ENCODE results near the gene GCK.
A peak's percentile ranks its signal among the peaks of the same experiment; 100 is the strongest.

Gene GCK

DNA sequence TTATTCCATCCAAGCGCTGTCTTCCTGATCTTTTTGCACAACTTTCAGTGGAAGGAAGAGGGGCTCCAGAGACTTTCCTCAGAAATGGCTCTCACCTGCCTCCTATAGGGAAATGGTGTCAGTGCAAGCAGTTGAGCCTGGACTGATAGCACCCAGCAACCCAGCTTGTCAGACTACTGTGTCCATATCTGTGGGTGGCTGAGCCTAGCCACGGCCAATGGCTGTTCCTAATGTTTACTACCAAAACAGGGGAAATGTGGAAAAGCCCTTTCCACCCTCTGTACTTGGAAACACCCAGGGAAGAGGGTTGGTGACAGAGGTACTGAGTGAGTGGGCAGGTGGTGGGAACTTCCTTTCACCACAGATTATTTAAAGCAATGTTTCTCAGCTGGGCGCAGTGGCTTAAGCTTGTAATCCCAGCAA, 7.2 kb upstream of the GCK start:
- Mint-ChIP-seq H3K27ac (no peak overlapping the region), H3K4me3 (no peak overlapping the region), H3K9me3 (peaks cover 0 to 8% of the 10 kb centered on the region in 2 donors), H3K27me3 (peaks cover 15% of the 10 kb centered on the region), H3K4me1 (peaks cover 27% of the 10 kb centered on the region)
- ATAC-seq (no peak), DNase-seq (peak; percentile 36 to 37)

DNA sequence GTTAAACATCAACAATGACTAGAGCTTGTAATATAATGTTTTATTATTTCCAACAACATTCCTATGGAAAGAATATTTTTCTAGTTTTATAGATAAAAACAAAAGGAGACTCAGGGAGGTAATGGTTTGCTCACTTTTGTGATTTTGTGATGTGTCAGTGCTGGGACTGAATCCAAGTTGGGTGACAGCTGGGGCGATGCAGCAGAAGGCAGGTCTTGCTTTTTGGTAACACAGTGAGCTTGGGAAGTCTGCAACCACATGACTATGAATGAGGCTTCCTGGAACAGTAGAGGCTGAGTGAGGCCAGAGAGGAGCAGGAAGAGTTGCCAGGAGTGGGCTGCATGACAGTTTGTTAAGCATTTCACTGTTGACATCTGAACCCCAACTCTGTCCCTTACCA, 6.7 kb upstream of the GCK start:
- Mint-ChIP-seq H3K4me1 (peaks cover 27% of the 10 kb centered on the region), H3K4me3 (no peak overlapping the region), H3K9me3 (peaks cover 0 to 8% of the 10 kb centered on the region in 2 donors), H3K27me3 (peaks cover 15% of the 10 kb centered on the region), H3K27ac (peak overlapping the region in 1 of 2 donors; percentile 41)
- DNase-seq (no peak), ATAC-seq (no peak)

- Mint-ChIP-seq H3K4me3 (peak overlapping the region in 1 of 2 donors; percentile 35), H3K4me1 (peaks cover 22% of the 10 kb centered on the region), H3K9me3 (peaks cover 0 to 8% of the 10 kb centered on the region in 2 donors), H3K27me3 (peaks cover 15% of the 10 kb centered on the region), H3K27ac (no peak overlapping the region)
- no peak for DNase-seq
- no peak for ATAC-seq
Measured at GRCh38 chr7:44194562-44195145, 5.4 kb upstream of the GCK start.

GRCh38 chr7:44194069-44194468, 4.8 kb upstream of the GCK start:
- Mint-ChIP-seq H3K27me3 (peaks cover 15% of the 10 kb centered on the region), H3K27ac (peak overlapping the region in 1 of 2 donors; percentile 65), H3K9me3 (peaks cover 0 to 8% of the 10 kb centered on the region in 2 donors), H3K4me1 (peaks cover 22% of the 10 kb centered on the region), H3K4me3 (peak overlapping the region; percentile 2 to 12)
- DNase-seq (peak; percentile 37 to 57), ATAC-seq (peak; percentile 82)

- DNase-seq (no peak), ATAC-seq (peak; percentile 38)
- H3K27me3 Mint-ChIP-seq, result peaks cover 15% of the 10 kb centered on the region
- peak overlapping the region in 1 of 2 donors; percentile 65 for H3K27ac Mint-ChIP-seq
- peaks cover 22% of the 10 kb centered on the region for H3K4me1 Mint-ChIP-seq
- peaks cover 0 to 8% of the 10 kb centered on the region in 2 donors for H3K9me3 Mint-ChIP-seq
- H3K4me3 Mint-ChIP-seq, result no peak overlapping the region
Measured at GRCh38 chr7:44193011-44193802, 4.0 kb upstream of the GCK start.

DNA sequence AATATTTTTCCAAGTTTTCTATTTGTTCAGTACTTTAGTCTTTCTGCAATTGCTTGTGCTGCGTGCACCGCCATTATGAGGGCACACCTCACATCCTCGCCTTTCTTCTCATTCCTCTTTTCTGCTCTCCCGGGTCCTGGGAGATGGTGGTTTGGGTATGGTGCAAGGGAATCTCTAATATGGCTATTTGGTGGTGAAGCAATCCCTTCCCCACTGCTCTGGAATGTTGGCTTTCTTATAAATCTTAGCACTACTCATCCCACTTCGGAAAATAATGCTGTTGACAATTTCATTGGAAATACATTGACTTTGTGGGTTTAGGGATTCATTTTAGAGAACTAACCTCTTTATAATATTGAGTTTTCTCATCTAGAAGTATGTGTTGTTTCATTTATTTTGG, 1.9 kb upstream of the GCK start:
- Mint-ChIP-seq H3K9me3 (peaks cover 0 to 8% of the 10 kb centered on the region in 2 donors), H3K27ac (no peak overlapping the region), H3K4me3 (no peak overlapping the region), H3K4me1 (peaks cover 16% of the 10 kb centered on the region), H3K27me3 (peaks cover 7% of the 10 kb centered on the region)
- no peak for ATAC-seq
- DNase-seq, result no peak

DNA sequence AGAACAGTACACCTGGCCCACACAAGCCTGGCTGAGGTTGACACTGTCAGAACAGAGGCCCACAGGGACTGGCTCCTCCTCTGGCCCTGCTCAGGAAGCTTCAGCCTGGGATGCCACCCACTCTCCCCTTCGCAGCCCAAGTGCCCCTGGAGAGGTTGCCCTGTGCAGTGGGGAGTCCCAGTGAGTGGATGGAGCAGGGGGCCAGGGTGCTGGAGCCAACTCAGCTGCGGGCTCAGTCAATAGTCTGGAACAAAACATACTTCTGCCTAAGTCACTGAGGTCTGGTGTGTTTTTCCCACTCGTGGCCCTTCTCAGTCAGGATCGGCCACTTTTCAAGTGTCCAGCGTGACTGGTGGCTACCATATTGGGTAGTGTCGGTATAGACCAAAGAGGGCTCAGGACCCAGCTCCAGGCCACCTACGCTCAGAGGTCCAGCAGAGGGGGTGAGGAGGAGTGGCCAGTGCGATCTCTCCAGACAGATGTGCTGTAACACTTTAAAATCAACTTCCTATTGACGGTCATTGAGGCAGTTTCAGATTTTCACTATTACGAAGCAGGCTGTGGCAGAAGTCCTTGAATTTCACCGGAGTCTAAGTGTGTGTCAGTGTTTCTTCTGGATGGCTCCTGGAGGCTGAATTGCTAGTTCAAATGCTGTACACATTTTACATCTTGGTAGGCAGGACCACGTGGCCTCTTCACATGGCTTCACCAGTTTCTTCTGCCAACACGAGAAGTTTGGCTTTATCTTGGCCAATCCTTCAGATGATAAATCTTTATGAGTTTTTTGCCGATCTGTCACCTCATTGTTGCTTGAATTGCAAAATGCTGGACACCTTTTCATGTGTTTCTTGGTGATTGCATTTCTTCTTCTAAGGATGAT, 994 bp upstream of the GCK start:
- H3K9me3 Mint-ChIP-seq, result peaks cover 0 to 8% of the 10 kb centered on the region in 2 donors
- peaks cover 13% of the 10 kb centered on the region for H3K4me1 Mint-ChIP-seq
- peaks cover 7% of the 10 kb centered on the region for H3K27me3 Mint-ChIP-seq
- no peak for DNase-seq
- no peak overlapping the region for H3K4me3 Mint-ChIP-seq
- no peak overlapping the region for H3K27ac Mint-ChIP-seq
- ATAC-seq, result no peak

DNA sequence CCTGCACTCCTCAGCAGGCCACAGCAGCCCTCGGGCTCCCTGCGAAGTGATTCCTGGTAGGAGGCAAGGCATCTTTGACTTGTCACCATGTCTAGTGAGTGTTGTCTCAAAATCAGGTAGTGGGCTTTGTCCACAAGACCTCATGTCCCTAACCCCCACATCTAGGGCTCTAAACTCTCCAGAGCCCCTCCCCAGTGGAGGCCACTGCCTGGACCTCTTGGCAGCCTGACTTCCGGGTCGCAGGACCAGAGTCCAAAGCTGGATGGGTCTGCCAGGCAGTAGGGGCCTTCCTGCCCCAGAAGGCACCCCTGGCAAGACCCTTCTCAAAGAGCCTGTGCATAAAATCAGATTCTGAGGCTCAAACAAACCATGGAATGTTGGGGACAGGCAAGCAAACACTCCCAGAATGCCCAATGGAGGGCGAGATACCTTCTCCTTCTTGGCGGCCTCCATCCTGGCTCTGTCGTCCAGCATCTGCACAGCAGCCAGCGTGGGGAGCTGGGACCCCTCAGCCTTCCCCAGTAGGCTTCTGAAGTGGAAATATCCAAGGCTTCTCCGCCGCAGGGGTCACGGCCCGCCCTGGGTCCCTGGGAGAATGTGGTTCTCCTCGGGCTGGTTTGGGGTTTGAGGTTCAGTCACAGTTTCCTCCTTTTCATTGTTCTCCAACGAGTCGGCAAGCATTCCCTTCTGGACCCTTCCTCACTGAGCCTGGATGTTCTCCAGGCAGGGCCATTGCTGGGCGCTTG, 586 bp downstream of the GCK start:
- ATAC-seq, result no peak
- Mint-ChIP-seq H3K27ac (no peak overlapping the region), H3K4me1 (peaks cover 3% of the 10 kb centered on the region)

DNA sequence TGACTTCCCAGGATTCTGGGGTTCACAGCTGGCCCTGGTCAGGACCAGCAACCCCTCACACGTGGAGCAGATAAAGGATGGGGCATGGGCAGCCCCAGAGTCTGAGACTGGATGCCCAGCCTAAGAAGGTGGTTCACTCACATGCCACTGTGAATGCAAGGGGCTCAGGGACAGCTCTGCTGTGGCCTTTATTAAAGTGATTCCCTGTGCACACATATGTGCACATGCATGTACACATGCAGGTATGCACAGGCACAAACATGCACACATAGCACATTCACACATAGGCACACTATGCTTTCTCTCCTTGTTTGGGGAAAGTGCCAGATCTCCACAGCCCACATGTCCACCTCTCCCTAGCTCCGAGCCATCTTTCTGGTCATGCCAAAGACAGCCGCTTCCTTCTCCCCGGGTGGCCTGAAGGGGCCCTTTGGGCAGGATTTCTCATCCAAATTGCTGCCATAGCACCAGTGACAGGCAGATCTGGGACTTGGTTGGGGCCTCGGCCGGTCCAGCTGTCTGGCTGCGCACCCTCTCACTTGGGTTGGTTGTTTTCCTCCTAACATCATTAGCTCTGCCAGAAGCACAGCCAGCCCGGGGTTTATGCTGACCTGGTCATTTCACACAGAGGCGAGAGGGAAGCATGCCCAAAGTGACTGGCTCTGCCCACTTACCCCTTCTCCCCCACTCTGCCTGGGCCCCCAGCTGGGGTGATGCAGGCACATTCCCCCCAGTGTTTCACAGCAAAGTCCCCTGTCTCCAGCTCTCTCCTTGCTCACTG, 1.4 kb downstream of the GCK start:
- Mint-ChIP-seq H3K4me1 (no peaks in the 10 kb centered on the region), H3K27ac (no peak overlapping the region), H3K4me3 (no peak overlapping the region), H3K27me3 (peaks cover 7% of the 10 kb centered on the region), H3K9me3 (peaks cover 0 to 4% of the 10 kb centered on the region in 2 donors)
- no peak for DNase-seq
- ATAC-seq, result no peak

More for the DNA sequence above, 586 bp downstream of the GCK start:
- DNase-seq, result no peak
- H3K27me3 Mint-ChIP-seq, result peaks cover 7% of the 10 kb centered on the region
- H3K4me3 Mint-ChIP-seq, result no peak overlapping the region
- no peaks in the 10 kb centered on the region for H3K9me3 Mint-ChIP-seq

DNA sequence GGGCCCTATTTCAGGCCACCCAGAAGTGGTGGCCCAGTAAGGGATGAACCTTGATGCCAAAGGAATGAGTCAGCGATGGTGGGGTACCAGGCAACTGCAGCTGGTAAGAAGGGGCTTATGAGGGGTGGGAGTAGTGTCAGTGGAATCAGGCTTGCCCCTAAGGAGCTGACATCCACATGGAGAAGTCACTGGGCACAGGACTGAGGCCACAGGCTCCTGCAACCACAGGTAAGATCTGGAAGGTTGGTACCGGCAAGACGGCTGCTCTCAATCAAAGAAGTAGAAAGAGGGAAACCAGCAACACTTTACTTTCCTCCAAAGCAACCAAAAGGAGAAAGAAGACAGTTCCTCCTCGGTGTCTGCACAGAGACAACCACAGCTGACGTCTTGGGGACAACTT, 2.5 kb downstream of the GCK start:
- no peaks in the 10 kb centered on the region for H3K4me1 Mint-ChIP-seq
- ATAC-seq (no peak), DNase-seq (no peak)
- no peaks in the 10 kb centered on the region for H3K27me3 Mint-ChIP-seq
- H3K27ac Mint-ChIP-seq, result peak overlapping the region; percentile 32 to 41
- peaks cover 0 to 4% of the 10 kb centered on the region in 2 donors for H3K9me3 Mint-ChIP-seq
- no peak overlapping the region for H3K4me3 Mint-ChIP-seq

- ATAC-seq (peak; percentile 41), DNase-seq (no peak)
- H3K4me3 Mint-ChIP-seq, result no peak overlapping the region
- no peaks in the 10 kb centered on the region for H3K4me1 Mint-ChIP-seq
- H3K27me3 Mint-ChIP-seq, result no peaks in the 10 kb centered on the region
- H3K27ac Mint-ChIP-seq, result no peak overlapping the region
- peaks cover 0 to 8% of the 10 kb centered on the region in 2 donors for H3K9me3 Mint-ChIP-seq
Measured at GRCh38 chr7:44185729-44186128, 3.5 kb downstream of the GCK start.

- H3K27ac Mint-ChIP-seq, result peak overlapping the region in 1 of 2 donors; percentile 1
- no peaks in the 10 kb centered on the region for H3K27me3 Mint-ChIP-seq
- peaks cover 0 to 8% of the 10 kb centered on the region in 2 donors for H3K9me3 Mint-ChIP-seq
- H3K4me3 Mint-ChIP-seq, result no peak overlapping the region
- DNase-seq (no peak), ATAC-seq (no peak)
- H3K4me1 Mint-ChIP-seq, result no peaks in the 10 kb centered on the region
Measured at GRCh38 chr7:44184873-44185446, 4.3 kb downstream of the GCK start.

- DNase-seq (no peak), ATAC-seq (no peak)
- H3K4me1 Mint-ChIP-seq, result no peaks in the 10 kb centered on the region
- H3K27ac Mint-ChIP-seq, result peak overlapping the region in 1 of 2 donors; percentile 1
- H3K27me3 Mint-ChIP-seq, result no peaks in the 10 kb centered on the region
- H3K4me3 Mint-ChIP-seq, result no peak overlapping the region
- peaks cover 0 to 8% of the 10 kb centered on the region in 2 donors for H3K9me3 Mint-ChIP-seq
Measured at GRCh38 chr7:44184206-44184872, 4.9 kb downstream of the GCK start.

- Mint-ChIP-seq H3K27ac (no peak overlapping the region), H3K27me3 (no peaks in the 10 kb centered on the region), H3K4me3 (no peak overlapping the region), H3K4me1 (no peaks in the 10 kb centered on the region), H3K9me3 (peaks cover 0 to 8% of the 10 kb centered on the region in 2 donors)
- ATAC-seq (no peak), DNase-seq (no peak)
Measured at GRCh38 chr7:44183386-44183785, 5.9 kb downstream of the GCK start.
